Naive B cell (primary cell): Measurements from ENCODE around the gene FBXO33. TPM values are rescaled to one million over a fixed set of nuclear protein-coding genes. Genes with fewer than 3 reads are reported as not detected.
A peak's percentile ranks its signal among the peaks of the same experiment; 100 is the strongest.

Experiments used
- ATAC-seq, 2 donors: fragments of 150-1000 bp; cut with Tn5 transposase; 2 replicates each; pipeline ENCODE4 v1.10.0; 2021; ENCODE audit warnings: low read depth in 2 of 2, mild to moderate bottlenecking in 2 of 2, moderate library complexity in 2 of 2
- DNase-seq: peaks from one replicate; pipeline ENCODE4 v3.0.0; 2022
- H3K27ac Mint-ChIP-seq, 6 donors: one replicate each; pipeline ENCODE4 v1.8.0; 2020 to 2022; ENCODE audit warnings: mild to moderate bottlenecking in 6 of 6, mixed read lengths in 6 of 6, moderate library complexity in 5 of 6, inconsistent platforms in 2 of 6
- H3K27me3 Mint-ChIP-seq, 3 donors: one replicate each; pipeline ENCODE4 v1.8.0; 2021 to 2022; ENCODE audit warnings: mixed read lengths in 3 of 3, mild to moderate bottlenecking in 1 of 3
- H3K36me3 Mint-ChIP-seq, 2 donors: one replicate each; pipeline ENCODE4 v1.8.0; 2020 to 2022; ENCODE audit warnings: mixed read lengths in 2 of 2, inconsistent platforms in 1 of 2, mild to moderate bottlenecking in 1 of 2
- H3K4me1 Mint-ChIP-seq, 3 donors: one replicate each; pipeline ENCODE4 v1.8.0; 2020 to 2022; ENCODE audit warnings: mixed read lengths in 3 of 3, inconsistent platforms in 1 of 3, mild to moderate bottlenecking in 1 of 3, moderate library complexity in 1 of 3
- H3K4me3 Mint-ChIP-seq, 8 donors: one replicate each; pipeline ENCODE4 v1.8.0; 2020 to 2022; ENCODE audit warnings: mild to moderate bottlenecking in 8 of 8, mixed read lengths in 8 of 8, moderate library complexity in 8 of 8, inconsistent platforms in 2 of 8
- H3K9me3 Mint-ChIP-seq, 7 donors: one replicate each; pipeline ENCODE4 v1.8.0; 2020 to 2022; ENCODE audit warnings: mixed read lengths in 7 of 7, mild to moderate bottlenecking in 5 of 7, inconsistent platforms in 2 of 7, moderate library complexity in 1 of 7
- polyA plus RNA-seq, 6 donors: library from polyadenylated mRNA; unstranded; fragments of 300-500 nt; fragmentation: Illumina TruSeq; gene quantifications; one replicate each; pipeline ENCODE4 v1.2.3, GENCODE V29; 2021; ENCODE audit warnings: low read depth in 6 of 6

The FBXO33 gene
- polyA plus RNA-seq, 6 donors from 2014 or later: 13.2 to 21.3 (median 19.6) TPM

DNA sequence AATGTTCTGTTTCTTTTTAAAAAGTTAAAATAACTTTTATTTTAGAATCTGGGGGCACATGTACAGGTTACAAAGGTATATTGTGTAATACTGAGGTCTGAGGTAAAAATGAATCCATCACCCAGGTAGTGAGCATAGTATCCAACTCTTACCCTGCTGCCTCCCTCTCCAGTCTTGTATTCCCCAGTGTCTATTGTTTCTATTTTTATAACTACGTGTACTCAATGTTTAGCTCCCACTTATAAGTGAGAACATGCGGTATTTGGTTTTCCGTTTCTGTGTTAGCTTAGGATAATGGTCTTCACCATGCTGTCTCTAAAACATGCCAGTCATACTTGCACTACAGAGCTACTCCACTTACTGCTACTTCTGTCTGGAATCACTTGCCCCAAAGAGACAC, 8.4 kb downstream of the FBXO33 start:
- peaks cover 35 to 66% (median 55%) of the 10 kb centered on the region in 3 donors for H3K4me1 Mint-ChIP-seq
- H3K27ac Mint-ChIP-seq: peak overlapping the region in 2 of 6 donors; percentile 59 to 66
- DNase-seq (no peak), ATAC-seq (no peak)
- peaks cover 0 to 3% of the 10 kb centered on the region in 2 donors for H3K36me3 Mint-ChIP-seq
- no peak overlapping the region for H3K4me3 Mint-ChIP-seq
- H3K9me3 Mint-ChIP-seq: no peaks in the 10 kb centered on the region
- H3K27me3 Mint-ChIP-seq: no peaks in the 10 kb centered on the region

DNA sequence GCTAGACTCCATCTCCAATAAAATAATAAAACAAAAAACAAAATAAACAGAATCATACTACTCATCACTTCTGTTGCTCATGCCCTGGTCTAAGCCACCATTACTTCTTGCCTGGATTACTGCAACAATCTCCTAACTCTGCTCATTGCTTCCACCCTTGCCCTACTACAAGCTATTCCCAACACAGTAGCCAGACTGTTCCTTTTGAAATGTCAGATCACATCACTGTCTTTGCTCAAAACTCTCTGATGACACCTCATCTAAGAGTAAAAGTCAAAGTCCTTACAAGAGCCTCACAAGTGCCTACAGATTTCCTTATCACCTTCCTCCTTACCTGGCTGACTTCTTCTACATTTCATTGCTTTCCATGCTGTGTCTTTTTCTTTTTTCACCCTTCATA, 10.0 kb downstream of the FBXO33 start:
- Mint-ChIP-seq H3K9me3 (peaks cover 0 to 4% (median under 1%) of the 10 kb centered on the region in 7 donors), H3K36me3 (peaks cover 2 to 4% of the 10 kb centered on the region in 2 donors), H3K27ac (peak overlapping the region in 1 of 6 donors; percentile 7), H3K27me3 (no peaks in the 10 kb centered on the region), H3K4me1 (peaks cover 30 to 50% (median 47%) of the 10 kb centered on the region in 3 donors), H3K4me3 (no peak overlapping the region)
- DNase-seq (no peak), ATAC-seq (no peak)

DNA sequence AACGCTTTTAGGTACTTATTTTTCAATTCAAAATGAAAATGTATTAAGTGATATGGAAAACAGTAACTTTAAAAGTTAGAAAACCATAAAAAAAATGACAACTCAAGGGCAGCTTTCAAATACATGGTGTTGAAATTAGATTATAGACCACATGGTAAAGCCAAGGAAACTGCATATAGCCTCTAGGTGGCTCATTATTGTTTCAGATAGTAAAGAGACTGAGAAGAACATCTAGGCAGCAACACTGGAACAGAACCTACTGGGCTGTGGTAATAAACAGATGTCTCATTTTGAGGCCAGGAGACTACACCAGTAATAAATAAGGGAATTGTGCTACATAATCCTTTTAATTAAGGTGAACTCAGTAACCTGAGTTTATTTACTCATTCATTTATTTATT, 13.0 kb downstream of the FBXO33 start:
- H3K4me3 Mint-ChIP-seq: no peak overlapping the region
- H3K27ac Mint-ChIP-seq: no peak overlapping the region
- no peaks in the 10 kb centered on the region for H3K27me3 Mint-ChIP-seq
- DNase-seq (no peak), ATAC-seq (peak in 1 of 2 donors; percentile 28)
- peaks cover 16 to 19% of the 10 kb centered on the region in 2 donors for H3K36me3 Mint-ChIP-seq
- H3K9me3 Mint-ChIP-seq: peaks cover 4 to 27% (median 22%) of the 10 kb centered on the region in 7 donors
- H3K4me1 Mint-ChIP-seq: peaks cover 26 to 37% (median 34%) of the 10 kb centered on the region in 3 donors

DNA sequence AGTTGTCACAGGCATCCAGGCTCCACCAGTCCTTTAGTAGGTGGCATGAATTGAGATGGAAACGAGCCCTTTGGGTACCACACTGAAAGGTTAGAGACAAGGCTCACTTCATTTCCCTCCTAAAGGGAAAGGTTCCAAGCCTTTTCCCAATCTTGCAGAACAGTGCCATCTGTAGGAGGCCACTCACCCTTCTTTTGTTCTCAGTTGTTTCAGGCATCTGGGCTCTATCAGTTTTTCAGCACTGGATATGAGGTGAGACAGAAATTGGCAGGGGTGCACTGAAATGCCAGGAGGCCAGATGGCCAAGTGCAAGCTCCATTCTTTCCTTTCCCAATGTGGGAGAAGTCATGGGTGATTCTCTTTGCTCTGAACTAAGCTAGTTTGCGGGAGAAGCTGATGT, 15.2 kb downstream of the FBXO33 start:
- Mint-ChIP-seq H3K36me3 (peaks cover 28 to 29% of the 10 kb centered on the region in 2 donors), H3K4me1 (peaks cover 17 to 19% (median 19%) of the 10 kb centered on the region in 3 donors), H3K27ac (no peak overlapping the region)

DNA sequence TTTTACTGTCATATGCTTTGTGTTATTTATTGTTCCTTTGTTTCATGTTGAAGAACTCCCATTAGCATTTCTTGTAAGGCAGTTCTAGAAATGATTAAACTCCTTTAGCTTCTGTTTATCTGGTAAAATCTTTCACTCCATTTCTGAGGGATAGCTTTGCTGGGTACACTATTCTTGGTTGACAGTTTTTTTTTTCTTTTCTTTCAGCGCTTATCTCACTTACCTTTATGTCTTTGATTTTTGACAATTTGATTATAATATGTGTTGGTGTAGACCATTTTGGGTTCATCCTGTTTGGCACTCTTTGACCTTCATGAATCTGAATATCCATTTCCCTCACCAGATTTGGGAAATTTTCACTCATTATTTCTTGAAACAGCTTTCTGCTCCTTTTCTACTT, 16.2 kb downstream of the FBXO33 start:
- Mint-ChIP-seq H3K4me3 (no peak overlapping the region), H3K4me1 (peaks cover 9 to 14% (median 14%) of the 10 kb centered on the region in 3 donors), H3K27me3 (no peaks in the 10 kb centered on the region), H3K36me3 (peaks cover 28 to 32% of the 10 kb centered on the region in 2 donors), H3K27ac (no peak overlapping the region), H3K9me3 (peaks cover 8 to 46% (median 30%) of the 10 kb centered on the region in 7 donors)
- DNase-seq (no peak), ATAC-seq (no peak)

More for the DNA sequence above, 15.2 kb downstream of the FBXO33 start:
- ATAC-seq (no peak), DNase-seq (no peak)
- Mint-ChIP-seq H3K27me3 (no peaks in the 10 kb centered on the region), H3K9me3 (peaks cover 8 to 46% (median 30%) of the 10 kb centered on the region in 7 donors), H3K4me3 (no peak overlapping the region)

DNA sequence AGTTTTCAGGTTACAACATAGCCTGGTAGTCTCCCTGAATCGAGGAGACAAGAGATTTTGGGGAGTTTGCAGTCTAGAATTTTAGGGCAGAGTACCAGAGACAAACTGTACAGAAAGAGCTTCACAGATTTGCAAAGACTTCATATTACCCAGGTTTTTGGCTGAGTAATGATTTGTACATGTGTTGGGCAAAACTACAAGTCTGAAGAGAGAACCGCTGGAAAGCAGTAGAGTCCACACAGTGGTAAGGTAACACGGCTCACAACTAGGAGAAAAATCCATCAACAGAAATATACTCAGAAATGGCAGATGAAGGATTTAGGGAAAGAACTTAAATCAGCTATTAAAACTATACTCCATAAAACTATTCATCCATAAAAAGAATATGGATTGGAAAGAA, 25.7 kb downstream of the FBXO33 start:
- Mint-ChIP-seq H3K9me3 (peaks cover 0 to 10% (median 3%) of the 10 kb centered on the region in 7 donors), H3K27ac (peak overlapping the region in 1 of 6 donors; percentile 47), H3K27me3 (no peaks in the 10 kb centered on the region), H3K4me1 (peaks cover 11 to 30% (median 15%) of the 10 kb centered on the region in 3 donors), H3K4me3 (no peak overlapping the region), H3K36me3 (peaks cover 7 to 26% of the 10 kb centered on the region in 2 donors)
- no peak for ATAC-seq
- DNase-seq: no peak

DNA sequence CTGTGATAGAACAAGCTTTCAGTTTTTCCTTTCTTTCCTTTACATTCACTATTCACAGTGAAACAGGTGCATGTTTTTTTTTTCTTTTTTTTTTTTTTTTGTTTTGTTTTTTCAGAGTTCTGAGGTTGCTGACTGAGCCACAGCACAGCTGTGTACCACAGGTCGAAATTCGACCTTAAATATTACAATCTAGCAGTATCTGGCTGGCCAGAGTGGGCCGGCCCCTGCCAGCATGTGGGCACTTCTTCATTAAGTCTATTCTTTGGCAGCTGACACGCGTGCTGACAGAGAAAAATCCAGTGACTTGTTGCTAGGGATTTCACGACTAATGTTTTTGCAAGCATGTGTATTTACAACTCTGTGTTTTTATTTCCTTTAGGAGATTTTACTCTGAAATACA, 33.9 kb downstream of the FBXO33 start:
- no peak for DNase-seq
- Mint-ChIP-seq H3K27me3 (no peaks in the 10 kb centered on the region), H3K9me3 (no peaks in the 10 kb centered on the region), H3K4me3 (no peak overlapping the region), H3K4me1 (no peaks in the 10 kb centered on the region), H3K27ac (no peak overlapping the region), H3K36me3 (peaks cover 8 to 33% of the 10 kb centered on the region in 2 donors)
- ATAC-seq: no peak

DNA sequence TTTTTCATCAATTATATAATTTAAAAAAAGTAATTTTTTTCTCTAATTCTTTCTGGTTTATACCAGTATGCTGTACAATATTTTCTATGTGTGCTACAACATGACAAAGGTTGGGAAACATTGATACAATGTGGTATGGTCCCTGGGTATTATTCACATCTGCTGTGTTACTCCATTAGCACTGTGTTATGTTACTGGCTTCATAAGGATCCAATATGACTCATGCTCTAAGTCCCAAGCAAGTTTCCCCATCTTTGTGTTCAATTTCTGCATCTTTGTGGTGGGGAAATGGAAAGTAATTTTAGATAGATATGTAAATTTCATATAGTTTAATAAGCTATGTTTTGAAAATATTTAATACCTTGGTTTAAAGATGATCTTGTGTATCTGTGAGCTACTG, 35.8 kb downstream of the FBXO33 start:
- peak overlapping the region in 2 of 6 donors; percentile 12 to 21 for H3K27ac Mint-ChIP-seq
- DNase-seq (no peak), ATAC-seq (no peak)
- H3K9me3 Mint-ChIP-seq: no peaks in the 10 kb centered on the region
- H3K27me3 Mint-ChIP-seq: no peaks in the 10 kb centered on the region
- peaks cover 8 to 31% of the 10 kb centered on the region in 2 donors for H3K36me3 Mint-ChIP-seq
- no peaks in the 10 kb centered on the region for H3K4me1 Mint-ChIP-seq
- no peak overlapping the region for H3K4me3 Mint-ChIP-seq

DNA sequence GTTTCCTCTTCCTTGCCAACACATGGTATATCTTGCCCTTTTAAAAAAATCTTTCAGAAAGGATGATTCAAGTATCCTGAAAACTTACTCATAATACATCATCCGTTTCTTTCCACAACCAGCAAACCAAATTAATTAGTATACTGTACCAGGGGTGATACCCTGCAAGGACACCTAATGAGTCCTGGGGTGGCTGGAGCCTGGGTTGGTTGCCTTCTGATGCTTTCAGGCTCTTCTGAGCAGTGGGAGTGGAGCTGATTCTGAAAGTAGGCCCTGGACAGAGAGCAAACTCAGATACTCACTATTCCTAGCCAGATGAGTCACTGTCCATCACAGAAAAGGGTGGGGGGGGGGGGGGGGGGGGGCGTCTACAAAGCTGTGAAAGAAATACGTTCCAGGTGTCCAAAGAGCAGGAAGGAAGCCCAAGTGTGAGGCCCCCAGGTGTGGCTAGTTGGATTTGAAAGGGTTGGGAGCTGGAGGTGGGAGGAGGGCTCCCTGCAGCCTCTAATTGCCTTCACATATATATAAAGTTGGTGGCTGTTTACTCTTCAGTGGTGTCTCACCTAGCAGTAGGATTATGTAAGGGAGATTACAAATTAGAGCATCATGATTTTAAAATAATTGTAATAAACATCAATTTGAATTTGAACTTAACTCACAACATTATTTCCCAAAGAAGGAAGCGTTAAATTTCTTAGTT, 36.5 kb downstream of the FBXO33 start:
- peaks cover 8 to 27% of the 10 kb centered on the region in 2 donors for H3K36me3 Mint-ChIP-seq
- no peak for ATAC-seq
- H3K4me3 Mint-ChIP-seq: no peak overlapping the region
- no peak for DNase-seq
- no peaks in the 10 kb centered on the region for H3K27me3 Mint-ChIP-seq
- no peaks in the 10 kb centered on the region for H3K9me3 Mint-ChIP-seq
- H3K4me1 Mint-ChIP-seq: no peaks in the 10 kb centered on the region
- peak overlapping the region in 4 of 6 donors; percentile 3 to 93 (median 48) for H3K27ac Mint-ChIP-seq

DNA sequence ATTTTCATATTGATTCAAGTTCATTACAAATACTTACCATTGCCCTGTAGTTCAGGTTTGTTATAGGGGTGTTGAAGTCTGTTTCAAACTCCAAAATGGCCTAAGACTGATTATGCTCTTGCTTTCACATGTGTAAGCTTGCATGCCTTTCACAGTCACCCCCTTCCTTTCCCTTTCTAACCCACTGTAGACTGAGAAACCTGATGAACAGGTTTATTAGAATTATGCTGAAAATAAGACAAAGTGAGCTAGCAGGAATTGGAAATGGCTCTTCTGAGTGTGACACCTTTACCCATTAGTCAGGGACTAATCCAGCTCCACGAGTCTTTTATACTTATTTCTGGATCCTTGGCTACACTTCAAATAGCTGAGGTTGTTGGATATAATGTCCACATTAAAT, 38.9 kb downstream of the FBXO33 start:
- DNase-seq (no peak), ATAC-seq (no peak)
- no peaks in the 10 kb centered on the region for H3K27me3 Mint-ChIP-seq
- no peak overlapping the region for H3K4me3 Mint-ChIP-seq
- no peak overlapping the region for H3K27ac Mint-ChIP-seq
- no peaks in the 10 kb centered on the region for H3K9me3 Mint-ChIP-seq
- peaks cover 8 to 22% of the 10 kb centered on the region in 2 donors for H3K36me3 Mint-ChIP-seq
- no peaks in the 10 kb centered on the region for H3K4me1 Mint-ChIP-seq

DNA sequence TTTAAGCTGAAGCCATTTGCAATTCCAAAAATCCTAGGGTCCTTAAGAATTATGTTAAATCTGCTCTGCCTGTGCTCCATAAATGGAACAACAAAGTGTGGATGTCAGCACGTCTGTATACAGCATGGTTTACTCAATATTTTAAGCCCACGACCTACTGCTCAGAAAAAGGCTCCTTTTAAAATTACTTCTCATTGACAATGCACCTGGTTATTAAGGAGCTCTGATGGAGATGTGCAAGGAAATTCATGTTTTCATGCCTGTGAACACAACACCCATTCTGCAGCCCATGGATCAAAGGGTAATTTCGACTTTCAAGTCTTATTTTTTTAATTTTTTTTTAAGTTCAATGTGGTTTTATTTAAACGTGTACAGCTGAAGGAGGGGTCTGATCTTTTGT, 48.1 kb downstream of the FBXO33 start:
- no peak for DNase-seq
- Mint-ChIP-seq H3K9me3 (no peaks in the 10 kb centered on the region), H3K4me1 (no peaks in the 10 kb centered on the region), H3K27me3 (no peaks in the 10 kb centered on the region), H3K36me3 (peaks cover 6 to 14% of the 10 kb centered on the region in 2 donors), H3K4me3 (no peak overlapping the region), H3K27ac (no peak overlapping the region)
- ATAC-seq: no peak

DNA sequence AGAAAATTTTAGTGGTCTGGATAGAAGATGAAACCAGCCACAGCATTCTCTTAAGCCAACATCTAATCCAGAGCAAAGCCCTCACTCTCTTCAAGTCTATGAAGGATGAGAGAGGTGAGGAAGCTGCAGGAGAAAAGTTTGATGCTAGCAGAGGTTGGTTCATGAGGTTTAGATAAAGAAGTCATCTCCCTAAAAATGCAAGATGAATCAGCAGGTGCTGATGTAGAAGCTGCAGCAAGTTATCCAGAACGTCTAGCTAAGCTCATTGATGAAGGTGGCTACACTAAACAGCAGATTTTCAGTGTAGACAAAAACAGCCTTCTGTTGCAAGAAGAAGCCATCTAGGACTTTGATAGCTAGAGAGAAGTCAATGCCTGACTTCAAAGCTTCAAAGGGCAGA, 48.5 kb downstream of the FBXO33 start:
- no peak overlapping the region for H3K4me3 Mint-ChIP-seq
- no peaks in the 10 kb centered on the region for H3K9me3 Mint-ChIP-seq
- no peak for ATAC-seq
- DNase-seq: no peak
- H3K27me3 Mint-ChIP-seq: no peaks in the 10 kb centered on the region
- no peak overlapping the region for H3K27ac Mint-ChIP-seq
- H3K4me1 Mint-ChIP-seq: no peaks in the 10 kb centered on the region
- peaks cover 6 to 14% of the 10 kb centered on the region in 2 donors for H3K36me3 Mint-ChIP-seq

DNA sequence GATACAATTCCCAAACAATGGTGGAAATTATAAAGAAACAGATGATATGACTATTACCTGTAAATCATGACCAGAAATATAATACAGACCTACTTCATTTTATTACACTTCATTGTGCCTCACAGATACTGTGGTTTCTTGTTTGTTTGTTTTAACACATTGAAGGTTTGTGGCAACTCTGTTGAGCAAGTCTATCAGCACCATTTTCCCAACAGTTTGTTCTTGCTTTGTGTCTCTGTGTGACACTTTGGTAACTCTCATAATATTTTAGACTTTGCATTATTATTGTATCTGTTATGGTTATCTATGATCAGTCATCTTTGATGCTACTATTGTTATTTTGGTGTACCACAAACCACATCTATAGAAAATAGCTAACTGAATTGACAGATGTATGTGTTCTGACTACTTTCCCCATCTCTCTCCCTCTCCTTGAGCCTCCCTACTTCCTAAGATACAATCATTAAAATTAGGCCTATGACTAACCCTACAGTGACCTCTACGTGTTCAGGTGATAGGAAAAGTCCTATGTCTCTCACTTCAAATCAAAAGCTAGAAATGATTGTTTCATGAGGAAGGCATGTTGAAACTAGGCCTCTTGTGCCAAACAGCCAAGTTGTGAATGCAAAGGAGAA, 49.1 kb downstream of the FBXO33 start:
- DNase-seq (no peak), ATAC-seq (no peak)
- H3K9me3 Mint-ChIP-seq: no peaks in the 10 kb centered on the region
- H3K4me1 Mint-ChIP-seq: no peaks in the 10 kb centered on the region
- H3K36me3 Mint-ChIP-seq: peaks cover 6 to 14% of the 10 kb centered on the region in 2 donors
- peak overlapping the region in 2 of 6 donors; percentile 1 to 16 for H3K27ac Mint-ChIP-seq
- H3K27me3 Mint-ChIP-seq: no peaks in the 10 kb centered on the region
- H3K4me3 Mint-ChIP-seq: no peak overlapping the region

DNA sequence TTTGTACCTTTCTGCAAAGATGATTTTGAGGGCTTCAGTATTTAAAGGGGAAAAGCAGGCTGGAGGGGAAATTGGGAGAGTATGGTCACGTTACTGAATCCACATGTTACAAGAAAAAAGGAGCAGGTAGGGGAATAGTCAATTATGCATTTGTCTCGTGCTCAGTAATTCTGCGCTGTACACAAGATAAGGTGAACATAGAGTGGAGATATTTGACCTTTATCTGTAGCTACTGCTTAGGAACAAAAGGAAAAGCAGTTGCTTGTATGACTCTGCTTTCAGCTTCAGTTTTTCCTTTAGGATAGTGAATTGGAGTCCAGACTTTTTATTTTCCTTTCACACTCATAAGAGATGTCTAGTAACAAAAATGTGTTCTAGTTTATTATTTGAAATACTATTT, 49.8 kb downstream of the FBXO33 start:
- H3K4me1 Mint-ChIP-seq: no peaks in the 10 kb centered on the region
- H3K9me3 Mint-ChIP-seq: no peaks in the 10 kb centered on the region
- peaks cover 3 to 13% of the 10 kb centered on the region in 2 donors for H3K36me3 Mint-ChIP-seq
- no peak overlapping the region for H3K4me3 Mint-ChIP-seq
- H3K27me3 Mint-ChIP-seq: no peaks in the 10 kb centered on the region
- ATAC-seq (no peak), DNase-seq (no peak)
- peak overlapping the region in 2 of 6 donors; percentile 59 to 81 for H3K27ac Mint-ChIP-seq
